Vagina (tissue), 2 donors: ENCODE measurements around the gene SERPINB12.

Source experiments
- POLR2A ChIP-seq, 2 donors: fragments of 450-650 bp; IDR thresholded peaks; one replicate each; pipeline ENCODE4 v1.6.1; 2017; ENCODE audit warnings: antibody characterized with exemption in 2 of 2, mild to moderate bottlenecking in 2 of 2, moderate library complexity in 2 of 2
- POLR2AphosphoS5 ChIP-seq, 2 donors: sonication (generic); formaldehyde crosslinking; IDR thresholded peaks; one replicate each; pipeline ENCODE4 v1.9.0; 2017; ENCODE audit warnings: antibody characterized with exemption in 2 of 2, mild to moderate bottlenecking in 2 of 2, low read depth in 1 of 2; ENCODE audit not compliant: insufficient read depth in 1 of 2

GRCh38 chr18:63545000-63545399, 2.8 kb downstream of the SERPINB12 start:
- TF ChIP-seq POLR2A (IDR thresholded peaks at IDR 0.05) (no peak), POLR2AphosphoS5 (IDR thresholded peaks at IDR 0.05; ENCODE audit: insufficient read depth in 1 of 2, low read depth in 1 of 2) (no peak)
